NK-92 treated with Interleukin-12 subunit alpha and Interleukin-12 subunit beta, amount 100 ng/mL, for 24 hours (cell line): ENCODE measurements around the gene NLRP8.
"Not testable (repeated sequence)": the region's sequence is repeated elsewhere in the genome, so short reads cannot be mapped to it uniquely, and the experiment has no call there.

Source experiments
- DNase-seq: peaks from one replicate; lab custom pipeline; 2025; lab: John Stamatoyannopoulos, UW

Gene NLRP8

DNA sequence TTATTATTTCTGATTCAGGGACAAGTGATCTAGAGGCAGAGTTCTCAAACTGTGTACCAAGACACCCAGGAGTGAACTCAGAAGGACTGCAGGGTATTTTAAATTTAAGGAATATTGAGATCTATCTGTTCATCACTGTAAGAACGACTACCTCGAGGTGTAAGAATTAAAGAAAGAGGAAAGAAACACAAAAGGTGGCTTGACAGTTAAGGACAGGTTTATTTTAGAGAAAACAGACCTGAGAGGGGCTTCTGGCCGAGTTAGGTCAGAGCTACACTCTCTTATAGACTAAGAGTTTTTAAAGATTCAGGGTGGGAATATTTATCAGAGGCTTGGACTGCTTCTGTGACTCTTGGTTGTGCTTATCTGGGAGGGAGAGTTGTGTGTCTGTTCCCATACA lies 26.4 kb downstream of the NLRP8 start:
- no peak for DNase-seq

DNA sequence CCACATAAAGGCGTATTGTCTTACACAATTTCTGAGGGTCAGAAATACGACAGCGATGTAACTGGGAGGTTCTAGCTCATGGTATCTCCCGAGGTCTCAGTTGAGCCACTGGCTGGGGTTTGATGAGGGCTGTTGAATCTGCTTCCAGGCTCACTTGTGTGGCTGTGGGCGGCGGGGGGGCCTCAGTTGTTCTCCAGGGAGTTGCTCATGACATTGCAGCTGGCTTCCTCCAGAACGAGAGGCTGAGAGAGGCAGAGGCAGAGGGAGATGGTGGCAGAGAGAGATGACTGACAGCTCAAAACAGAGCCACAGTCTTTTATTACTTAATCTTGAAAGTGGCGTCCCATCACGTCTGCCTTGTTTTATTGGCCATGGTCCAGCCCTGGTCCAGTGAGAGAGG lies 32.8 kb downstream of the NLRP8 start:
- no peak for DNase-seq

DNA sequence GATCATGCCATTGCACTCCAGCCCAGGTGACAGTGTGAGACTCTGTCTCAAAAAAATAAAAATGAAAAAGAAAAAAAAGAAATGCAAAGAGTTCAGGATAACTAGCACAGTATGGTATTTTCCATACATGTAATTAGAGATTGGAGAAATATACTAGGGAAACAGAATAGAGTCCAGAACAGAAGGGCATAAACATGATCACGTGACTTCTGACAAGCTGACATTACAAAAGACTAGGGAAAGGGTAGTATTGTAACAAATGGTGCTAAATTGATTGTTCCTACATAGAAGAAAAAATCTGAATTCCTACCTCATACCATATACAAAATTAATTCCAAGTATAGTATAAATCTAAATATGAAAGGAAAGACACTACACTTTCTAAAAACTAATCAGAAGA lies 37.6 kb downstream of the NLRP8 start:
- DNase-seq, result no peak

GRCh38 chr19:55986487-55986886 lies 38.9 kb downstream of the NLRP8 start, which contains the start of gene NLRP5:
Gene NLRP5, plus strand, starts transcription at chr19:55986775.
- no peak for DNase-seq

- DNase-seq, result no peak
Measured at GRCh38 chr19:55990831-55991230, 43.2 kb downstream of the NLRP8 start.

DNA sequence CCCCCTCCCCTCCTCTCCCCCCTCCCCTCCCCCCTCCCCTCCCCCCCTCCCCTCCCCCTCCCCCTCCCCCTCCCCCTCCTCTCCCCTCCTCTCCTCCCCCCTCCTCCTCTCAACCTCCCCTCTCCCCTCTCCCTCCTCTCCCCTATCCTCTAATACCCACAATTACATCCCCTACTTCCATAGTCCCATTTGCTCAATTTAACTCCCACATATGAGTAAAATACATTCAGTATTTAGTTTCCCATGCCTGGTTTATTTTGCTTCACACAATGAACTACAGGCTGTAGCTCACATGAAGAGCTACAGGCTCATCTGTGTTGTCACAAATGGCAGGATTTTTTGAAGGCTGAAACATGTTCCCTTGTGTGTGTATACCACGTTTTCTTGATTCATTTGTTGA lies 45.9 kb downstream of the NLRP8 start:
- no peak for DNase-seq

DNA sequence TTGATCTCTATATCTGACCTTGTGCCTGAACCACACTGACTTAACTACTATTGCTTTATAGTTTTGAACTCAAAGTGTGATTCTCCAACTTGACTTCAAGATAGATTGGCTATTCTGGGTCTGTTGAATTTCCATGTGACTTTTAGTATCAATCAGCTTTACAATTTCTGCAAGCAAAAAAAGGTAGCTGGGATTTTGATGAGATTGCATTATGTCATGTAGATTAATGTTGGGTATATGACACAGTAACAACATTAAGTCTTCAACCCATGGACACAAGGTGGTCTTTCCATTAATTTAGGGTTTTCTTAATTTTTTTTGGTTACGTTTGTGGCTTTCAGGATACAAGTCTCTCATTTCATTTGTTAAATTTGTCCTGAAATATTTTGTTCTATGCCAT lies 67.1 kb downstream of the NLRP8 start:
- DNase-seq, result no peak

GRCh38 chr19:56015756-56016155 lies 68.1 kb downstream of the NLRP8 start:
- DNase-seq, result no peak

GRCh38 chr19:56019325-56019724 lies 71.7 kb downstream of the NLRP8 start:
- DNase-seq, result not testable (repeated sequence)

DNA sequence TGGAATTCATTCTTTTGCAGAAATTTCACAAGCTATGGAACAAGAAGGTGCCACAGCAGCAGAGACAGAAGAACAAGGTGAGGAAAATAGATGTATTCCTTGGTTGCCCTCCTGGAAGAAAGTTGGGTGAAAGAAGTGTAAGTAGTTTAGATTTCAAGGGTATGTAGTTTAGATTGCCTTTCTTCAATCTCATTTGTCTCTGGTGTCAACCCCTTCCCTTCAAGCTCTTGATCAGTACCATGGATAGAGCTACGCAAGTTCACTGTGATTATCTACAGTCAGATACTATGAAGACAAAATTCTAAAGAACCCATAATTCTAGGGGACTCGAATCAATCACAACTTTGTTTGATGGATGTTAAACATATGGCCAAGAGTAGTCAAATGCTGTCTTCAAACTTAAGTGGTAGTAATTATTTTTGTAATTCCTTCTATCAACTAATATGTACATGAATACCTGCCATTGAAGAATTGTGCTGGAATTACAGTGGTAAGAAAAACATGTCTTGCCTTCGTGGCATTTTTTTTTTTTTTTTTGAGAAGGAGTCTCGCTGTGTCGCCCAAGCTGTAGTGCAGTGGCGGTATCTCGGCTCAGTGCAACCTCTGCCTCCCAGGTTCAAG lies 72.8 kb downstream of the NLRP8 start:
- DNase-seq, result not testable (repeated sequence)

DNA sequence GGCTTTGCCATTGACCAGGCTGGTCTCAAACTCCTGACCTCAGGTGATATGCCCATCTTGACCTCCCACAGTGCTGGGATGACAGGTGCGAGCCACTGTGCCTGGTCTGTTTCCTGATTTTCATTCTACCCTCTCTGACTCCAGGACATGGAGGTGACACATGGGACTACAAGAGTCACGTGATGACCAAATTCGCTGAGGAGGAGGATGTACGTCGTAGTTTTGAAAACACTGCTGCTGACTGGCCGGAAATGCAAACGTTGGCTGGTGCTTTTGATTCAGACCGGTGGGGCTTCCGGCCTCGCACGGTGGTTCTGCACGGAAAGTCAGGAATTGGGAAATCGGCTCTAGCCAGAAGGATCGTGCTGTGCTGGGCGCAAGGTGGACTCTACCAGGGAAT lies 79.1 kb downstream of the NLRP8 start:
- no peak for DNase-seq
